ENCODE results near the gene SSH2. TPM values are rescaled to one million over a fixed set of nuclear protein-coding genes. Genes with fewer than 3 reads are reported as not detected.

Gene SSH2
- total and polyA plus RNA-seq, 2 donors (not counting 1 experiment from before 2014, with no cell fraction given): 51.5 to 183 TPM

- no peaks in the 10 kb centered on the region for H3K36me3 ChIP-seq (replicated peaks in 1 of 2; ENCODE audit: control extremely low read depth in 1 of 2, control insufficient read depth in 1 of 2, extremely low read depth in 1 of 2, insufficient read depth in 2 of 2, low read length in 1 of 2)
- DNase-seq (no peak), ATAC-seq (ENCODE audit: low read depth) (no peak)
- H3K9me3 ChIP-seq (ENCODE audit: control extremely low read depth in 1 of 3, control insufficient read depth in 2 of 3, insufficient read depth in 1 of 3, low read length in 2 of 3): no peaks in the 10 kb centered on the region
- no peak overlapping the region for H3K27ac Mint-ChIP-seq
- peaks cover 19% of the 10 kb centered on the region for H3K4me1 Mint-ChIP-seq
- no peaks in the 10 kb centered on the region for H3K27me3 Mint-ChIP-seq
- intact Hi-C loops (cut with micrococcal nuclease): no loop called here
- H3K4me3 ChIP-seq (ENCODE audit: control extremely low read depth in 1 of 5, extremely low read depth in 1 of 5, insufficient read depth in 1 of 5, low read depth in 2 of 5, low read length in 4 of 5): no peak overlapping the region
- H4K20me1 ChIP-seq (ENCODE audit: control insufficient read depth, insufficient read depth, low read length, poor library complexity, severe bottlenecking): no peaks in the 10 kb centered on the region
- POLR2A ChIA-PET: interaction anchor here (0.6 kb wide), 1 partner anchor 27 kb away, joined by 7 read pairs; no protein-coding TSS in a partner anchor
- no peak overlapping the region for H3K27ac ChIP-seq (ENCODE audit: low read length in 2 of 2)
- CTCF ChIA-PET: interaction anchor here (1.4 to 13.6 kb wide), 2 partner anchors 10 to 152 kb away, joined by 4 to 103 read pairs; no protein-coding TSS in a partner anchor
- H3K9me3 Mint-ChIP-seq (ENCODE audit: insufficient read depth): no peaks in the 10 kb centered on the region
- TF ChIP-seq EZH2 (IDR thresholded peaks at IDR 0.05; ENCODE audit: borderline replicate concordance, insufficient read depth, low read depth, low read length, poor library complexity, severe bottlenecking) (no peak), CTCF (IDR thresholded peaks at IDR 0.05) (no peak)
- H3K4me3 Mint-ChIP-seq: no peak overlapping the region
- peaks cover 21% of the 10 kb centered on the region for H3K79me2 ChIP-seq (ENCODE audit: control insufficient read depth, insufficient read depth, low read length)
- H3K4me1 ChIP-seq (ENCODE audit: control insufficient read depth in 2 of 2, insufficient read depth in 2 of 2, low read length in 2 of 2): peaks cover 14 to 18% of the 10 kb centered on the region in 2 donors
- no peak overlapping the region for H3K4me2 ChIP-seq (replicated peaks; ENCODE audit: low read depth, low read length, poor library complexity, severe bottlenecking)
- no peaks in the 10 kb centered on the region for H3K27me3 ChIP-seq (replicated peaks in 1 of 4; ENCODE audit: control extremely low read depth in 1 of 4, control insufficient read depth in 3 of 4, insufficient read depth in 4 of 4, low read length in 3 of 4)
- H2AFZ ChIP-seq (ENCODE audit: insufficient read depth, low read depth, low read length, poor library complexity, severe bottlenecking): no peak overlapping the region
- H3K9ac ChIP-seq (ENCODE audit: low read length): no peak overlapping the region
Observed at GRCh38 chr17:29769225-29769624, 160.8 kb downstream of the SSH2 start.

- POLR2A ChIA-PET: interaction anchor here (0.7 kb wide), 1 partner anchor 17 kb away, joined by 3 read pairs; no protein-coding TSS in a partner anchor
- H3K4me2 ChIP-seq (replicated peaks; ENCODE audit: low read depth, low read length, poor library complexity, severe bottlenecking): no peak overlapping the region
- H3K9ac ChIP-seq (ENCODE audit: low read length): no peak overlapping the region
- no peak overlapping the region for H3K27ac Mint-ChIP-seq
- no peak overlapping the region for H2AFZ ChIP-seq (ENCODE audit: insufficient read depth, low read depth, low read length, poor library complexity, severe bottlenecking)
- H3K4me3 ChIP-seq (ENCODE audit: control extremely low read depth in 1 of 5, extremely low read depth in 1 of 5, insufficient read depth in 1 of 5, low read depth in 2 of 5, low read length in 4 of 5): no peak overlapping the region
- no peaks in the 10 kb centered on the region for H3K27me3 Mint-ChIP-seq
- H3K4me3 Mint-ChIP-seq: no peak overlapping the region
- H3K4me1 Mint-ChIP-seq: peaks cover 12% of the 10 kb centered on the region
- no peaks in the 10 kb centered on the region for H3K9me3 Mint-ChIP-seq (ENCODE audit: insufficient read depth)
- H3K9me3 ChIP-seq (ENCODE audit: control extremely low read depth in 1 of 3, control insufficient read depth in 2 of 3, insufficient read depth in 1 of 3, low read length in 2 of 3): no peaks in the 10 kb centered on the region
- intact Hi-C loops (cut with micrococcal nuclease): no loop called here
- H3K27ac ChIP-seq (ENCODE audit: low read length in 2 of 2): no peak overlapping the region
- CTCF ChIA-PET: interaction anchor here (13.6 kb wide), 1 partner anchor 12 kb away, joined by 103 read pairs; no protein-coding TSS in a partner anchor
- peaks cover 24% of the 10 kb centered on the region for H3K79me2 ChIP-seq (ENCODE audit: control insufficient read depth, insufficient read depth, low read length)
- DNase-seq (no peak), ATAC-seq (ENCODE audit: low read depth) (no peak)
- no peaks in the 10 kb centered on the region for H3K36me3 ChIP-seq (replicated peaks in 1 of 2; ENCODE audit: control extremely low read depth in 1 of 2, control insufficient read depth in 1 of 2, extremely low read depth in 1 of 2, insufficient read depth in 2 of 2, low read length in 1 of 2)
- no peaks in the 10 kb centered on the region for H3K27me3 ChIP-seq (replicated peaks in 1 of 4; ENCODE audit: control extremely low read depth in 1 of 4, control insufficient read depth in 3 of 4, insufficient read depth in 4 of 4, low read length in 3 of 4)
- no peaks in the 10 kb centered on the region for H4K20me1 ChIP-seq (ENCODE audit: control insufficient read depth, insufficient read depth, low read length, poor library complexity, severe bottlenecking)
- H3K4me1 ChIP-seq (ENCODE audit: control insufficient read depth in 2 of 2, insufficient read depth in 2 of 2, low read length in 2 of 2): peaks cover 8 to 9% of the 10 kb centered on the region in 2 donors
- TF ChIP-seq EZH2 (IDR thresholded peaks at IDR 0.05; ENCODE audit: borderline replicate concordance, insufficient read depth, low read depth, low read length, poor library complexity, severe bottlenecking) (no peak), CTCF (IDR thresholded peaks at IDR 0.05) (no peak)
Observed at GRCh38 chr17:29766796-29767327, 163.2 kb downstream of the SSH2 start.

All from B cell (primary cell).